Dendritic cell treated with granulocyte-macrophage colony-stimulating factor and Interleukin-4, amounts not matched to agents 40 ng/mL and 50 ng/mL, for 4 days (primary cell): ENCODE results near the gene HNMT.
A peak's percentile ranks its signal among the peaks of the same experiment; 100 is the strongest.
"Not testable (repeated sequence)": the region's sequence is repeated elsewhere in the genome, so short reads cannot be mapped to it uniquely, and the experiment has no call there.

Experiments used
- H3K27ac Mint-ChIP-seq: one replicate; pipeline ENCODE4 v1.8.0; 2022; ENCODE audit warnings: mild to moderate bottlenecking, mixed read lengths
- H3K27me3 Mint-ChIP-seq: one replicate; pipeline ENCODE4 v1.8.0; 2022; ENCODE audit warnings: mild to moderate bottlenecking, mixed read lengths
- H3K36me3 Mint-ChIP-seq: one replicate; pipeline ENCODE4 v1.8.0; 2022; ENCODE audit warnings: low read depth, mixed read lengths
- H3K4me1 Mint-ChIP-seq: one replicate; pipeline ENCODE4 v1.8.0; 2022; ENCODE audit warnings: low read depth, mixed read lengths
- H3K4me3 Mint-ChIP-seq: one replicate; pipeline ENCODE4 v1.8.0; 2022; ENCODE audit warnings: mild to moderate bottlenecking, moderate library complexity, mixed read lengths
- H3K9me3 Mint-ChIP-seq: one replicate; pipeline ENCODE4 v1.8.0; 2022; ENCODE audit warnings: mixed read lengths
- intact Hi-C: fragments of 100-400 bp; cut with micrococcal nuclease; formaldehyde crosslinking; loops from one replicate; pipeline ENCODE4 v1.15.0; 2022

Gene HNMT

GRCh38 chr2:137971259-137971658 lies 7.0 kb downstream of the HNMT start:
- intact Hi-C loops, H3K27me3 Mint-ChIP-seq, H3K4me3 Mint-ChIP-seq, H3K9me3 Mint-ChIP-seq, H3K27ac Mint-ChIP-seq: not testable (repeated sequence)
- Mint-ChIP-seq H3K36me3 (peaks cover 94% of the 10 kb centered on the region), H3K4me1 (peaks cover 61% of the 10 kb centered on the region)

GRCh38 chr2:137973280-137973679 lies 9.0 kb downstream of the HNMT start:
- Mint-ChIP-seq H3K27ac (no peak overlapping the region), H3K4me3 (no peak overlapping the region), H3K27me3 (no peaks in the 10 kb centered on the region), H3K9me3 (no peaks in the 10 kb centered on the region), H3K4me1 (peaks cover 55% of the 10 kb centered on the region), H3K36me3 (peaks cover 91% of the 10 kb centered on the region)
- intact Hi-C loops, result no loop called here

GRCh38 chr2:137975280-137976271 lies 11.3 kb downstream of the HNMT start:
- Mint-ChIP-seq H3K4me3 (no peak overlapping the region), H3K27ac (peak overlapping the region; percentile 7), H3K4me1 (peaks cover 49% of the 10 kb centered on the region), H3K27me3 (no peaks in the 10 kb centered on the region), H3K9me3 (no peaks in the 10 kb centered on the region), H3K36me3 (peaks cover 81% of the 10 kb centered on the region)
- intact Hi-C loops, result no loop called here

- no peak overlapping the region for H3K4me3 Mint-ChIP-seq
- H3K36me3 Mint-ChIP-seq, result peaks cover 80% of the 10 kb centered on the region
- H3K27me3 Mint-ChIP-seq, result no peaks in the 10 kb centered on the region
- H3K9me3 Mint-ChIP-seq, result no peaks in the 10 kb centered on the region
- peaks cover 49% of the 10 kb centered on the region for H3K4me1 Mint-ChIP-seq
- intact Hi-C loops, result no loop called here
- peak overlapping the region; percentile 7 for H3K27ac Mint-ChIP-seq
Observed at GRCh38 chr2:137976274-137976673, 12.0 kb downstream of the HNMT start.

- Mint-ChIP-seq H3K36me3 (peaks cover 84% of the 10 kb centered on the region), H3K27me3 (no peaks in the 10 kb centered on the region)
- intact Hi-C loops, result no loop called here
Observed at GRCh38 chr2:137977790-137978189, 13.5 kb downstream of the HNMT start.

GRCh38 chr2:137980459-137980858 lies 16.2 kb downstream of the HNMT start:
- intact Hi-C loops, result no loop called here
- Mint-ChIP-seq H3K4me3 (no peak overlapping the region), H3K27me3 (no peaks in the 10 kb centered on the region), H3K36me3 (peaks cover 80% of the 10 kb centered on the region), H3K4me1 (peaks cover 64% of the 10 kb centered on the region), H3K27ac (peak overlapping the region; percentile 39), H3K9me3 (no peaks in the 10 kb centered on the region)

More at GRCh38 chr2:137977790-137978189, 13.5 kb downstream of the HNMT start:
- Mint-ChIP-seq H3K4me3 (no peak overlapping the region), H3K4me1 (peaks cover 58% of the 10 kb centered on the region), H3K27ac (no peak overlapping the region), H3K9me3 (no peaks in the 10 kb centered on the region)

- no peak overlapping the region for H3K27ac Mint-ChIP-seq
- peaks cover 74% of the 10 kb centered on the region for H3K36me3 Mint-ChIP-seq
- no peaks in the 10 kb centered on the region for H3K27me3 Mint-ChIP-seq
- intact Hi-C loops, result no loop called here
- no peak overlapping the region for H3K4me3 Mint-ChIP-seq
- peaks cover 57% of the 10 kb centered on the region for H3K4me1 Mint-ChIP-seq
- no peaks in the 10 kb centered on the region for H3K9me3 Mint-ChIP-seq
Observed at GRCh38 chr2:137981112-137981656, 16.9 kb downstream of the HNMT start.

- no peak overlapping the region for H3K27ac Mint-ChIP-seq
- no peak overlapping the region for H3K4me3 Mint-ChIP-seq
- intact Hi-C loops, result no loop called here
- H3K36me3 Mint-ChIP-seq, result peaks cover 82% of the 10 kb centered on the region
- H3K27me3 Mint-ChIP-seq, result no peaks in the 10 kb centered on the region
- H3K4me1 Mint-ChIP-seq, result peaks cover 62% of the 10 kb centered on the region
- H3K9me3 Mint-ChIP-seq, result peaks cover 13% of the 10 kb centered on the region
Observed at GRCh38 chr2:137983581-137983980, 19.3 kb downstream of the HNMT start.

- intact Hi-C loops, result no loop called here
- Mint-ChIP-seq H3K36me3 (peaks cover 89% of the 10 kb centered on the region), H3K27me3 (no peaks in the 10 kb centered on the region), H3K9me3 (peaks cover 39% of the 10 kb centered on the region), H3K4me1 (peaks cover 51% of the 10 kb centered on the region), H3K27ac (no peak overlapping the region), H3K4me3 (no peak overlapping the region)
Observed at GRCh38 chr2:137986268-137986667, 22.0 kb downstream of the HNMT start.

- Mint-ChIP-seq H3K9me3 (peaks cover 46% of the 10 kb centered on the region), H3K27me3 (no peaks in the 10 kb centered on the region), H3K27ac (no peak overlapping the region), H3K36me3 (peaks cover 89% of the 10 kb centered on the region), H3K4me3 (no peak overlapping the region), H3K4me1 (peaks cover 44% of the 10 kb centered on the region)
- intact Hi-C loops, result no loop called here
Observed at GRCh38 chr2:137987011-137987410, 22.7 kb downstream of the HNMT start.

GRCh38 chr2:137991078-137991477 lies 26.8 kb downstream of the HNMT start:
- H3K36me3 Mint-ChIP-seq, result peaks cover 89% of the 10 kb centered on the region

GRCh38 chr2:137992039-137992646 lies 27.9 kb downstream of the HNMT start:
- H3K9me3 Mint-ChIP-seq, result peaks cover 98% of the 10 kb centered on the region
- peaks cover 12% of the 10 kb centered on the region for H3K4me1 Mint-ChIP-seq
- peaks cover 85% of the 10 kb centered on the region for H3K36me3 Mint-ChIP-seq
- no peak overlapping the region for H3K27ac Mint-ChIP-seq
- H3K4me3 Mint-ChIP-seq, result no peak overlapping the region
- H3K27me3 Mint-ChIP-seq, result no peaks in the 10 kb centered on the region
- intact Hi-C loops, result no loop called here

More at GRCh38 chr2:137991078-137991477, 26.8 kb downstream of the HNMT start:
- no peak overlapping the region for H3K27ac Mint-ChIP-seq
- H3K27me3 Mint-ChIP-seq, result no peaks in the 10 kb centered on the region
- H3K9me3 Mint-ChIP-seq, result peaks cover 87% of the 10 kb centered on the region
- peaks cover 18% of the 10 kb centered on the region for H3K4me1 Mint-ChIP-seq
- H3K4me3 Mint-ChIP-seq, result no peak overlapping the region
- intact Hi-C loops, result no loop called here

GRCh38 chr2:137993715-137994476 lies 29.6 kb downstream of the HNMT start:
- H3K9me3 Mint-ChIP-seq, result peaks cover 87% of the 10 kb centered on the region
- H3K4me3 Mint-ChIP-seq, H3K4me1 Mint-ChIP-seq, intact Hi-C loops, H3K27ac Mint-ChIP-seq, H3K27me3 Mint-ChIP-seq: not testable (repeated sequence)
- H3K36me3 Mint-ChIP-seq, result peaks cover 69% of the 10 kb centered on the region
